Measurements from ENCODE around the gene SDCCAG8.

GRCh38 chr1:243499711-243500110 is 243.9 kb downstream of the SDCCAG8 start:
- TF ChIP-seq, protein P1, sequence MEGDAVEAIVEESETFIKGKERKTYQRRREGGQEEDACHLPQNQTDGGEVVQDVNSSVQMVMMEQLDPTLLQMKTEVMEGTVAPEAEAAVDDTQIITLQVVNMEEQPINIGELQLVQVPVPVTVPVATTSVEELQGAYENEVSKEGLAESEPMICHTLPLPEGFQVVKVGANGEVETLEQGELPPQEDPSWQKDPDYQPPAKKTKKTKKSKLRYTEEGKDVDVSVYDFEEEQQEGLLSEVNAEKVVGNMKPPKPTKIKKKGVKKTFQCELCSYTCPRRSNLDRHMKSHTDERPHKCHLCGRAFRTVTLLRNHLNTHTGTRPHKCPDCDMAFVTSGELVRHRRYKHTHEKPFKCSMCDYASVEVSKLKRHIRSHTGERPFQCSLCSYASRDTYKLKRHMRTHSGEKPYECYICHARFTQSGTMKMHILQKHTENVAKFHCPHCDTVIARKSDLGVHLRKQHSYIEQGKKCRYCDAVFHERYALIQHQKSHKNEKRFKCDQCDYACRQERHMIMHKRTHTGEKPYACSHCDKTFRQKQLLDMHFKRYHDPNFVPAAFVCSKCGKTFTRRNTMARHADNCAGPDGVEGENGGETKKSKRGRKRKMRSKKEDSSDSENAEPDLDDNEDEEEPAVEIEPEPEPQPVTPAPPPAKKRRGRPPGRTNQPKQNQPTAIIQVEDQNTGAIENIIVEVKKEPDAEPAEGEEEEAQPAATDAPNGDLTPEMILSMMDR (conservative IDR thresholded peaks at IDR 0.05; ENCODE audit: low read depth, low read length): no peak
- TF ChIP-seq EZH2 (IDR thresholded peaks at IDR 0.05; ENCODE audit: low read length, unreplicated experiment): no peak
